GM19035 (cell line): ENCODE results near the gene NINJ2.
"Not testable (repeated sequence)": the region's sequence is repeated elsewhere in the genome, so short reads cannot be mapped to it uniquely, and the experiment has no call there.

Experiments
- ATAC-seq: cut with Tn5 transposase; IDR thresholded peaks from one replicate; pipeline ENCODE4 v1.9.1; 2021; ENCODE audit not compliant: unreplicated experiment

NINJ2 gene, protein sequence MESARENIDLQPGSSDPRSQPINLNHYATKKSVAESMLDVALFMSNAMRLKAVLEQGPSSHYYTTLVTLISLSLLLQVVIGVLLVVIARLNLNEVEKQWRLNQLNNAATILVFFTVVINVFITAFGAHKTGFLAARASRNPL

DNA sequence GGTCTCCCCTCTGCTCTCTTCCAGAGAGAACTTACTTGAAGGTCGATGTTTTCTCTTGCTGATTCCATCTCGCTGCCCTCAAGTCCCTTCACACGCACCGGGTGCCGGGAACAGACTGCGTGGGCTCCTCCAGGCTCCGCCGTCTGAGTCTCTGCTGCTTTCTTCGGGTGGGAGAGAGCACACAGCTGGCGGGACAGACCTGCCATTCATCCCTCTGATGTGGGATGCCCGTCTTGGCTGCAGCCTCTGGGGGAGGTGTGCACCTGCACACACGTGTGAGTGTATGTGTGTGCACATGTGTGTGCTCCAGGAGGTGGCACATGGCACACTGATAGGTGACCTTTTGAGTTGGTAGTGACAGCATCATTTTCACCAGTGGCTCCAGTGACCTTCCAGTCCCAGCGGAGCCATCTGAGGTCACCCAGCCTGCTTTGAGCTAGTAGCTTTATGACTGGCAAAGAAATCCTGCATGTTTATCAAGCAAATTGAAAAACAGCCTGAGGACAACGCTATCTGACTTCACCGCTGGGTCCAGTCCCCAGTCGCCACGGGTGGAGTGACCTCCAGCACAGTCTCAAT, at the start of gene NINJ2:
Gene NINJ2, minus strand, starts transcription at position 153 of the 579 bp plus-strand sequence. Its CDS starts 85 bp downstream, at position 68.
- no peak for ATAC-seq

DNA sequence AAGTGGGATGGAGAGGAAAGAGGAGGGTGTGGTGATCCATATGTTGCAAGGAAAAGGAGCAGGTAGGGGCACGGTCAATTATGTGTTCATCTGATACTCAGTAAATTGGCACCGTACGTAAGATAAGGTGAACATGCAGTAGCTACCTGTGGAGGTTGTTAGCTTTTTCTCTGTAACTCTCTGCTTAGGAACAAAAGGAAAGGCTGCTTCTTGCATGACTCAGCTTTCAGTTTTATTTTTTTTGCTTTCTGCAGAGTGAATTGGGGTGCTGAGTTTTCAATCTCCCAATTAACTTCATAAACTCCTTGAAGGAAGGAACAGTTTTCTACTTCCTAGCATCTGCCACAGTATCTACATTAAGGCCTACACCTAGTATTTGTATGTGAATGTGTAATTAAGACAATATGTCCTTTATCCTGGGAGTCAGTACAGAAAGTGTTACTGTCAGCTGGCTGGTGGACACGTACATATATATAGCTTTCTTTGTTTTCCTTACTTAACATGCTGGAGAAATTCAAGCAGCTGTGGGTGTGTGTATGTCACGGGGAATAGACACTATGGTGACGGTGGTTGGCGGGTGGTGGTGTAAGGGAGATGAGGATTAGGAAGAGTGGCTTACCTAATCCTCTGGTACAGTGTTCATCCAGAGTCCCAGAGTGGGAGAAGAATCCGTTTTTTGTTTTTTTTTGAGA, 49.1 kb upstream of the NINJ2 start:
- ATAC-seq: no peak

DNA sequence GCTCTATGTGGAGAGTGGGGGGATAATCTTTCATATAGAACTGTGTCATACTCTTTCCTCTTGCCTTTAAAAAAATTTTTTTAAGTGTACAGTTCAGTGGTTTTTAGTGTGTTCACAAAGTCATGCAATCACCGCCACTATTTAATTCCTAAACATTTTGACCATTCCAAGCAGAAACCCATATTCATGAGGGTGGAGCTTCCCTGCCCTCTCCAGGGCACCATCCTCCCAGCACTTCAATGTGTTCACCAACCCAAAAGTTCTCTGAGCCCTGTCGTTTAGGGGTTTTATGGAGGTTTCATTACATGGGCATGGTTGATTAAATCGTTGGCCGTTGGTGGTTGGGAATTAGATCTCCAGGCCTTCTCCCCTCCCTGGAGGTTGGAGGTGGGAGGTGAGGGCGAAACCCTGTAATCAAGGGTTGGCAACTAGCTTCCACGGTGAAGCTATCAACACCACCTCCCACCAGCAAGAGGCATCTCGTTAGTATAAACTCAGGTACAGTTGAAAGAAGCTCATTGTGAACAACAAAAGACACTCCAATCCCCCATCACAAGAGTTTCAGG, 46.3 kb upstream of the NINJ2 start:
- no peak for ATAC-seq

DNA sequence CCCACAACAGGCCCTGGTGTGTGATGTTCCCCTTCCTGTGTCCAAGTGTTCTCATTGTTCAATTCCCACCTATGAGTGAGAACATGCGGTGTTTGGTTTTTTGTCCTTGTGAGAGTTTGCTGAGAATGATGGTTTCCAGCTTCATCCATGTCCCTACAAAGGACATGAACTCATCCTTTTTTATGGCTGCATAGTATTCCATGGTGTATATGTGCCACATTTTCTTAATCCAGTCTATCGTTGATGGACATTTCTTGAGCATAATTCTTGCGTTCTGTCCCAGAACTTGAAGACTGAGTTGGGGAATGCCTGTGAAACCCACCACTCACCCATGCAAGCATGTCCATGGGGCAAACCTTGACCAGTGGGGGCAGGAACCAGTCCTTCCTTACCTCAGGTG, 44.8 kb upstream of the NINJ2 start:
- not testable (repeated sequence) for ATAC-seq

DNA sequence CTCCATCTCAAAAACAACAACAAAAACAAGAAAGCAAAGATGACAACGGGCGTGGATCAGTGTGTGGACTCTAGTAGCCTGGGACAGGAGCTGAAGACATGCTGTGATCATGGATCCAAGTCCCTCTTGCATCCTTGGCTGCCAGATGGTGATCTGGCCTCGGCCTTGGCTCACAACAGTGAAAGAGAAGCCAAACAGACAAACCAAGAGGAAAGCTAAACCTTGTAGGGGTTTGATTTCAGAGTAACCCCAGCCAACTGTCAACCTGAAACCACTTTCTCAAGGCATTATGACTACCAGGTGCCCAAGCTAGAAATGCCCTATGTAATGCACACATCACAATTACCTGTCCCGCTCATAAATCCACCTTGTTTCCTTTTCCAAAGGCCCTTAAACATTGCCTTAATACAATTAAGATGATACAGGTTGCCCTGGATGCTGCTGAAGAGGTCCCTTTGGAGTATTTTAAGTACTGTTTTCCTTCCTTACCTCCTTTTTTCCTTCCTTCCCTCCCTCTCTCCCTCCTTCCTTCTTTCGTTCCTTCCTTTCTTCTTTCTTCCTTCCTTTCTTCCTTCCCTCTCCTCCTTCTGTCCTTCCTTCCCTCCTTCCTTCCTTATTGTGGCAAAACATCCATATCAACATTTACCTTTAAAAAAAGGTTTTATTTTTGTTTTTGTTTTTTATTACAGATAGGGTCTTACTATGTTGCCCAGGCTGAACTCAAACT, 41.4 kb upstream of the NINJ2 start:
- ATAC-seq: no peak

DNA sequence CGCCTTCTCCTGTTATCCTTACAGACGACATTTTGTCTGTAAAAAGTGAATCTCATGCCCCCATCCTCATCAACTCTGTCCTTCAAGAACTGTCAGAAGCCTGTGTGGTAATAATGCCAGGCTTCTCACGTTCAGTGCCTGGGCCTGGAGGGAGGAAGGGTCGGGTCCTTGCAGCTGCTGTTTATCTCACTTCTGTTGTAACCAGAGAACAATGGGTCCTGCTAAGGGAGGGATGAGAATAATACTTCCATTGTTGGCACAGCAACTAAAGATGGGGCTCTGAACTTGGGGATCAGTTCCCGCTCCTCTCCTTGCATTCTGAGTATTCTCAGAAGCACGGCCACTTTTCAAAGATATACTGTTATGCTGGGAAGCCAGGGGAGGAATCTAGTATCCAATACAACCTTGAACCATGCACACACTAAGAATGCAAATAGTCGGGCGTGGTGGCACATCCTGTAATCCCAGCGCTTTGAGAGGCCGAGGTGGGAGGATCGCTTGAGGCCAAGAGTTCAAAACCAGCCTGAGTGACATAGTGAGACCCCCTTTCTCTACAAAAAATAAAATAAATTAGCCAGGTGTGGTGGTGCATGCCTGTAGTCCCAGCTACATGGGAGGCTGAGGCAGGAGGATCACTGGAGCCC, 38.8 kb upstream of the NINJ2 start:
- no peak for ATAC-seq

DNA sequence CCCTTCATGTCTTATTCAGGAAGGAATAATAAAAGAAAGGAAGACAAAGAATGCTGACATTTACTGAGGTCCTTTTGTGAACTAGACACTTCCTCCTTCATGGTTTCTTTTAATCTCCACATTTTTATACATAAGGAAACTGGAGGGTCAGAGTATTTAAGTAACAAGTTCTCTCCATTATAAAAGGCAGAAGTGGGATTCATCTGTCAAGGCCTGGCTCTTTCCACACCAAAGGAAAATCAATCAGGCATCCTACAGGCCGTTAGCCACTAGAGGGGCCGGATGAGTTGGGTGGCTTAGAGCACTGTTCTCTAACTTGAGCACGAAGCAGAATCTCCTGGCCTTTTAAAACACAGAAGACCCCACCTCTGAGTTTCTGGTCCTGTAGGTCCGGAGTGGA, 36.8 kb upstream of the NINJ2 start:
- no peak for ATAC-seq

DNA sequence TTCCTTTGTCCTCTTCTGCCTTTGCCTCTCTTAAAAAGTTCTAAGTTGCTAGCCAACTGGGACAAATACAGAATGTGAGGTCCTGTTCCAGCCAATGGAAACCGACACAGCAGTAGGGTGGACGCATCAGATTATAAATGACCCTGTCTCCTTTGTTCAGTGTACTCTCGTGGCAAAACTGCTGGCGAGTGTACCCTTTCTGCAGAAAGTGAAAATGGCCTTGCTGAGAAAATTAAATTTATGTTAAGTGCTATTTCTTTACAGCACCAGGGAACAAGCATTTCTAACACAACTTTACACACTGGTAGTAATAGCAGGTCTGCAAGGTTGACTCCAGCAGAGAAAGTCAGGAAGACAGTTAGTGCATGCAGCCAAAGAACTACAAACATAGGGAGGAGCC, 35.0 kb upstream of the NINJ2 start:
- ATAC-seq: not testable (repeated sequence)

DNA sequence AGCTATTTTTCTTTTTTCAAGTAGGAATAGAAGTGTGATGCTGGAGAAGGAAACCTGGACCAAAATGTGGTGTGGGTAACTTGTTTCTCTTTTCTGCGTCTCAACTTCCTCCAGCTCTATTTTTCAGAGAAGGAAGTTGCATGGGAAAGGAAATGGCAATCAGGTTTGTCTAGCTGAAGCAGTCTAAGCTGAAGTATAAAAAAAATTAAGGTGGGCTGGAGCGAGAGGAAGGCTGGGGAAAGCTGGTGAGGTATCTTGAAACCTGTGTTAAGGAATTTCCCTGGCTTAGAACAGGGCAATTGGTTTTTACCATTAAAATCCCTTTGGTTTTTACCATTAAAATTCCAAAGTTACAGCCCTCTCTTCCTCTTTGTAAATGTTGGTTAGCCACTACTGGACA, 34.2 kb upstream of the NINJ2 start:
- no peak for ATAC-seq

DNA sequence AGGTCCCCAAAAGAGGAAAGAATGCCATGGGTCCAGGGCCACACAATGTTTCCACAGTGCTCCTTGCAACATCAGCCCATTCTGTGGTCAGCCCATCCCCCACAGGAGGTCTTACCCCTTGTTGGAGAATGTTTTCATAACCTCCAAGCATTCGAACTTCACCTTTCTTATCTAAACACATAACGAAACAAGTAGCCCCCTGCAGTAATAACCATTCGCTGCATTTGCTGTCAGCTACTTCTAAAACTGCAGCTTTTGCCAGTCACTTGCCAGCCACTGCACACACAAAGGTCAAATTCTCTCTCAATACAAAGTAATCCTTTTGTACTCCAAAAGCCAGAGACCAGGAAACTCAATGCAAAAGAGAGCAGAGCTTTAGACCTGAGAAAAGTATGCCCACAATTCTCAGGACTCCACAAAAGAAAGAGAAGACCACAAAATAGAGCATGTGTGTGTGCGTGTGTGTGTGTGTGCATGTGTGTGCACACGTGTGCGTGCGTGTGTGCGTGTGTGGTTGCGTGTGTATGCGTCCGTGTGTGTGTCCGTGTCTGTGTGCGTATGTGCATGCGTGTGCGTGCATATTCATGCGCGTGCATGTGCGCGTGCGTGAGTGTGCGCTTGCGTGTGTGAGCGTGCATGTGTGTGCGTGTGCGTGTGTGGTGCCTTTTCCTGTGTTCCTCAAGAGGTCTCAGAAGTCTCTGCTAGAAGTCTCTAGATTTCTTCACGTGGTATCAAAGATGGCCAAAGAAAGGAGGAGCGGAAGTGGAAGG, 31.7 kb upstream of the NINJ2 start:
- ATAC-seq: no peak

DNA sequence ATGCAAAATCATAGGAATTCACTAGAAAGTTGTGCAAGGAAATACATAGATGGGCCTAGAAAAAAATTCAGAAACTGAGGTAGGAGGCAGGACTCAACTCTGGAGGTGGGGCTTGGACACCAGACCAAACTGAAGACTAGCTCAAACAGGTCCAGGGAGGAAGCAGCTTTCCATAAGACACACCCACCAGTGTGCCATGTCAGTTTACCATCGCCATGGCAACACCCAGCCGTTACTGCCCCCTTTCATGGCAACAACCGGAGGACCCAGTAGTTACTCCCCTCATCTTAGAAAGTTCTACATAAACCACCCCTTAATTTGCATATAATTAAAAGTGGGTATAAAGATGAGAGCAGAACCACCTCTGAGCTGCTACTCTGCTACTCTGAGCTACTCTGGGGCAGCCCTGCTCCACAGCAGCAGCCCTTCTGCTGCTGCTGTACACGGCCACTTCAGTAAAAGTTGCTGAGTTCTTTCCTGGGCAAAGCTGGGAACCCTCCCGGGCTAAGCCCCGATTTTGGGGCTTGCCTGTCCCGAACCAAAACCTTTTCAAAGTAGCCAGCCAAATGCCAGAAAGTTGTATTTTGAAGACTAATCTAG, 30.8 kb upstream of the NINJ2 start:
- no peak for ATAC-seq

DNA sequence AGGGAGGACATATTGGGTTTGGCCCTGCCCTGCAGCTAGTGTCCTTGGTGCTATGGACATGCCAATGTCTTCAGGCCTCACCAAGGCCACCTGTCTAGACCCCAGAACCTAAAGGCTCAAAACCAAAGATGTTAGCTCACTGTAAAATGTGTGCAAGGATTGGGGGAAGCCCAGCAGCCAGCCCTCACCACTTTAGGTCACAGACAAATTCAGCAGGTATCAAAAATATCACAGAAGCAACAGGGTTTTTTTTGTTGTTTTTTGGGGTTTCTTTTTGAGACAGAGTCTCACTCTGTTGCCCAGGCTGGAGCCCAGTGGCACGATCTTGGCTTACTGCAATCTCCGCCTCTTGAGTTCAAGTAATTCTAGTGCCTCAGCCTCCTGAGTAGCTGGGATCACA, 29.0 kb upstream of the NINJ2 start:
- ATAC-seq: no peak

DNA sequence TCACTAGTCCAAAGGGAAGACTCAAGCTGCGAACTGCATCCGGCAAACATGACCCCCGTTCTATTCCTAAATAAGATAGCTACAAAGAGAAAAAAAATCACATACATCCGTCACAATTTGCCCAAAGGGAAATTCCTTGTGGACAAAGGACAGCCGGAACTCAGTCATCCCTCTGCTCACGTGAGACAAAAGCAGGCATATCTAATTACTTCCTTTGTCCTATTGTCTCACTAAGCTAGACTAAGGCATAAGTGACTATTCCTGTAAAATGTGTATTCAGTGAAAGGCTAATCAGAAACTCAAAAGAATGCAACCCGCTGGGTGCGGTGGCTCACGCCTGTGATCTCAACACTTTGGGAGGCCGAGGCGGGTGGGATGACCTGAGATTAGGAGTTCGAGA, 27.2 kb upstream of the NINJ2 start:
- ATAC-seq: no peak

DNA sequence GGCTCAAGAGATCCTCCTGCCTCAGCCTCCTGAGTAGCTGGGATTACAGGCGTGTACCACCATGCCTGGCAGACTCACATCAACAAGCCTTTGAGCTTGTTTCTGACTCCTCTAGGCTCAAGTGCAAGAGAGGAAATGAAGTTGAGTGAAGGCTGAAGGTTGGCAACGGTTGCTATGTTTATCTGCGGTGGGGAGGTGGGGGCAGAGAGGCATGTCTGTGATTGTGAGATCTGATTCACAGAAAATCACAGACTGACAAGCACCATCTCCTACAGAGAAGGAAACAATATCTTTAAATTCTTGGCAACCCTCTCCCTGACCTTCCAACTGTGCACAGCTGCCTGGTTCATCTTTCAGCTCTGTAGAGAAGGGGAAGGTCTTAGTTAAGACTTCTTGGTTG, 22.1 kb upstream of the NINJ2 start:
- ATAC-seq: peak; percentile 77

DNA sequence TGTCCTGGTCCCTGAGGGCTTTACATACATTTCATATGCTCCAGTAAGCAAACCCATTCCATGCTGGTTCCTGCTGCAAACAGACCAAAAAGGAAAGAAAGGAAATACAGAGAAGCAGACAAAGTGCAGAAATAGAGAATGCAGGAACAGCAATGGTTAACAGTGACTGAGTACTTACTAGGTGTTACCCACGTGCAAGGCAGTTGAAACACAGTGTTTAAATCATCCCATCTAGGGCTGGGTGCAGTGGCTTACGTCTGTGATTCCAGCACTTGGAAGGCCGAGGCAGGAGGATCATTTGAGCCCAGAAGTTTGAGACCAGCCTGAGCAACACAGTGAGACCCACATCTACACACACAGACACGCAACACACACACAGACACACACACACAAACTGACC, 21.2 kb upstream of the NINJ2 start:
- ATAC-seq: no peak

DNA sequence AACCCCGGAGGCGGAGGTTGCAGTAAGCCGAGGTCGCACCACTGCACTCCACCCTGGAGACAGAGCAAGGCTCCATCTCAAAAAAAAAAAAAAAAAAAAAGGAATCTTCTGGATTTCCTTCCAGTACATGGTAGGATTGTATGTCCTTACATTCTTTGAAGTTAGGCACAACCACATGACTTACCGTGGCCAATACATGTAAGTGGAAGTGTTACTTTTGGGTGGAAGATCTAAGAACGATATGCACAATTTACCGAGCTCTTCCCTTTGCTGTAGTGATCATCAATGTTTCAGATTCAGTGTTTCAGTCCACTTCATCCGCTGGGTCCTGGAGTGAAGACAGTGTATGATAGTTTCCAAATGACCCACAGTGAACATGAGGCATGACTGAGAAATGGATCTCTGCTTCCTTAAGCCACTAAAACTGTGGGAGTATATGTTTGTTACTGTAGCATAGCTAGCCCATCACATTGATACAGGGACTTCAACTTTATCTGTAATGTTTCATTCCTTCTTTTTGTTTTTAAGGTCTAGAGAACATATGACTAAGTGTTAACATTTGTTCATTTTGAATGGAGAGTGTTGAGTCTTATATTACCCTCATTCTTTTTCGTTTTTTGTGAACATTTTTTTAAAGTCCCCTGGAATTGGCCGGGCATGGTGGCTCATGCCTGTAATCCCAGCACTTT, 18.5 kb upstream of the NINJ2 start:
- no peak for ATAC-seq

DNA sequence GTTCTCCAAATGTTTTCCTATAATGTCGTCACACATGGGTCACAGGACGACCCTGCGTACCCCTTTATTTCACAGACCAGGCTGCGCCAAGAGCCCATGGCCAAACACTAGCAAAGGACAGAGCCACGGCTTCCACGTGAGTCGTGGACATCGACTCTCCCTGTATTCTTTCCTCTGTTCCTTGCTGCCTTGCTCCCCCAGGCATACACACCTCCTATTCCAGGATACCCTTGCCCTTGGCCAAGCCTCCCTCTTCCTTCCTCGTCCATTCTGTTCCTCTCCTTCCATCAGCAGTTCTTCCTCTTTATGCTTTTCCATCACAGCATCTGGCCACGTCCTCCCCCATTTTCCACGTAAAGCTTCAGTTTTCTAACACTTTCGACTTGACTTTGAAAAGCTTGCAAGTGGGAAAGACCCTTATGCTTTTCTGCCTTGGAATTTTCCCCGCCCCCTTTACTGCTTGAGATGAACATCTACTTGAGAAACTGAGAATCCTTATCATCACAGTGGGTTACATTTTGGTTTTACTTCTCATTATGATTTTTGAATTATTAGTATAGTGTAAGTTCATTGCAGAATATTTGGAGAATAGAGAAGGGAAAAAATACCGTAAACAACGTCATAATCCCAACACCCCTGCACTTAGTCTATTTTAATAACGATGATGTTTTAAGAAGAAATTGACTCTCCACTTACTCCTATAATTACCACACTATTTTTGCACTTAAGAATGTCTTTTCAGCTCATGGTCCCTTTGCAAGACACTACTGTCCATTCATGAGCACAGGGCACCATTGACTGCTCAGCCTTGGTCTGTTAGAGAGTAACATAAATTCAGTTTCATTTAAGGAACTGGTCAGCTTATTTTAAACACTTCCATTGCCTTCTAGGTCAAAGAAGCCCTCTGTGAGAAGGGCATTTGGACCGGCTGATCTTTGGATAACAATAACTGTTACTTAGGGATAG, 15.8 kb upstream of the NINJ2 start:
- ATAC-seq: no peak

DNA sequence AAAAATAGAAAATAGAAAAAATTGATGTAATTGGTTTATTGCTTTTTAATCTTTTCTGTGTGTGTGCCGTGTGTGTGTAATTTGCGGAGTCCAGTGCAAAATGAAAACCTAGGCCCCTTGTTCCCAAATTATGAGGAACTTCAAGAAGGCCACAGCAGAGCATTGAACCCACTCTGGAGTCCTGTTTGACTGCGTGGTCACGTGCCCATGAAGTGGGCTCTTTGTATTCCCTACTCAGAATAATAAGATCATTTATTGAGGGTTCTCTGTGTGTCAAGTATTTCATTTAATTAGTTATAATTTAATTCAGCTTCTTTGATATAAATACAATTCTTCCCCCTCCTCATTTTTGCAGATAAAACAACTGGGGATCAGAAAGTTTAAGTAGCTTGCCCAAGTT, 12.3 kb upstream of the NINJ2 start:
- no peak for ATAC-seq
